ENCODE results near the gene TFEB.

TFEB gene

GRCh38 chr6:41651962-41652657, 83.3 kb downstream of the TFEB start:
- no peak for DNase-seq (ENCODE audit: low read depth)

GRCh38 chr6:41651246-41651961, 84.0 kb downstream of the TFEB start:
- DNase-seq (ENCODE audit: low read depth), result no peak

GRCh38 chr6:41650120-41650519, 85.3 kb downstream of the TFEB start:
- DNase-seq (ENCODE audit: low read depth), result no peak

- no peak for DNase-seq (ENCODE audit: low read depth)
Measured at GRCh38 chr6:41649596-41649995, 85.8 kb downstream of the TFEB start.

GRCh38 chr6:41648921-41649320, 86.5 kb downstream of the TFEB start:
- DNase-seq (ENCODE audit: low read depth), result no peak

GRCh38 chr6:41648070-41648585, 87.3 kb downstream of the TFEB start:
- DNase-seq (ENCODE audit: low read depth), result no peak

GRCh38 chr6:41647061-41647511, 88.3 kb downstream of the TFEB start:
- peak; percentile 14 for DNase-seq (ENCODE audit: low read depth)

- no peak for DNase-seq (ENCODE audit: low read depth)
Measured at GRCh38 chr6:41646026-41646795, 89.2 kb downstream of the TFEB start.

GRCh38 chr6:41645007-41645618, 90.3 kb downstream of the TFEB start:
- no peak for DNase-seq (ENCODE audit: low read depth)

GRCh38 chr6:41644297-41644879, 91.0 kb downstream of the TFEB start:
- no peak for DNase-seq (ENCODE audit: low read depth)

GRCh38 chr6:41643899-41644269, 91.5 kb downstream of the TFEB start:
- no peak for DNase-seq (ENCODE audit: low read depth)

GRCh38 chr6:41642960-41643898, 92.2 kb downstream of the TFEB start:
- DNase-seq (ENCODE audit: low read depth), result no peak

GRCh38 chr6:41642090-41642959, 93.1 kb downstream of the TFEB start:
- no peak for DNase-seq (ENCODE audit: low read depth)

GRCh38 chr6:41641352-41641925, 94.0 kb downstream of the TFEB start:
- DNase-seq (ENCODE audit: low read depth), result no peak

GRCh38 chr6:41640426-41640825, 95.0 kb downstream of the TFEB start:
- no peak for DNase-seq (ENCODE audit: low read depth)

- peak; percentile 27 for DNase-seq (ENCODE audit: low read depth)
Measured at GRCh38 chr6:41639809-41640371, 95.5 kb downstream of the TFEB start.

- peak; percentile 69 for DNase-seq (ENCODE audit: low read depth)
Measured at GRCh38 chr6:41638935-41639808, 96.2 kb downstream of the TFEB start.

Data from iris pigment epithelial cell (primary cell).